Daoy (cell line): ENCODE measurements around the gene GDPD1. TPM values are rescaled to one million over a fixed set of nuclear protein-coding genes. Genes with fewer than 3 reads are reported as not detected.

Source experiments
- DNase-seq: peaks from one replicate; pipeline ENCODE4 v3.0.0-alpha.2; 2015; ENCODE audit warnings: low read depth
- total RNA-seq: library from RNA; depleted of rRNA; stranded (reverse); fragments of >200 nt; shearing (Covaris generic); gene quantifications from 2 replicates; pipeline ENCODE4 v1.2.3, GENCODE V29; 2014; rRNA removed

The GDPD1 gene
- total RNA-seq, 1 experiment from 2014 or later, result 1.4 TPM

DNA sequence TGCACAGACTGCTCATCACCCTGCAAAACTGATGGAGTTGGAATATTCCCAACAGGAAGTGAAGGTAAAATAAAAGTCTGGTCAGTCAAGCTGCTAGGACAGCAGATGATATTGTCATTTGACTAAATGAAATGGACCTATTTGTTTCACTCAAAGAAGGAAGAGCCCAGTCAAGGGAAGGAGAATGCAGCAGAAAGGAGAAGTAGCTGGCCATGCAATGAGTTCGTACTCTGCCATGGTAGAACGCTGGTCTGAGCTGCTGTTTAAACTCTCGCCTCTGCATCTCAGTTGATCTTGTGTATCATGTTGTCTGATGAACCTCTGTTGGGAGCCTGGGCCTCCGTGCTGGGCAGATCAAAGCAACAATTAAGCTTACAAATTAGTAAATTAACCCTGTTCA is 95.6 kb downstream of the GDPD1 start:
- DNase-seq, result no peak

Other genes starting within 250 kb of the GDPD1 start
- 16.6 and 20.9 TPM in 2 replicates for gene TRIM37, start 113.6 kb upstream of the GDPD1 start, total RNA-seq
- 110 and 118 TPM in 2 replicates for gene SKA2, start 65.3 kb upstream of the GDPD1 start, total RNA-seq
- 14.0 and 14.7 TPM in 2 replicates for gene PRR11, start 64.8 kb upstream of the GDPD1 start, total RNA-seq
- 15.2 and 17.3 TPM in 2 replicates for gene SMG8, start 10.5 kb upstream of the GDPD1 start, total RNA-seq
- 0.54 and 2.1 TPM in 2 replicates for gene YPEL2, start 111.1 kb downstream of the GDPD1 start, total RNA-seq